DMS53 (cell line): ENCODE data around the gene USP25.

ENCODE experiments used
- DNase-seq: peaks from one replicate; lab custom pipeline; 2025; lab: John Stamatoyannopoulos, UW

USP25 gene

GRCh38 chr21:15761507-15762100, 31.8 kb downstream of the USP25 start:
- DNase-seq = peak; percentile 21

GRCh38 chr21:15763359-15763758, 33.6 kb downstream of the USP25 start:
- DNase-seq = no peak

GRCh38 chr21:15764878-15765277, 35.1 kb downstream of the USP25 start:
- no peak for DNase-seq

- no peak for DNase-seq
Observed at GRCh38 chr21:15766952-15767603, 37.3 kb downstream of the USP25 start.

GRCh38 chr21:15768045-15768601, 38.3 kb downstream of the USP25 start:
- no peak for DNase-seq

GRCh38 chr21:15768853-15769252, 39.1 kb downstream of the USP25 start:
- no peak for DNase-seq

- no peak for DNase-seq
Observed at GRCh38 chr21:15771311-15771710, 41.5 kb downstream of the USP25 start.

- no peak for DNase-seq
Observed at GRCh38 chr21:15772654-15773053, 42.9 kb downstream of the USP25 start.

GRCh38 chr21:15774590-15774989, 44.8 kb downstream of the USP25 start:
- DNase-seq = no peak

- no peak for DNase-seq
Observed at GRCh38 chr21:15775291-15775690, 45.5 kb downstream of the USP25 start.

GRCh38 chr21:15775981-15776380, 46.2 kb downstream of the USP25 start:
- no peak for DNase-seq

GRCh38 chr21:15776818-15777217, 47.0 kb downstream of the USP25 start:
- DNase-seq = no peak

- DNase-seq = no peak
Observed at GRCh38 chr21:15781986-15782385, 52.2 kb downstream of the USP25 start.

GRCh38 chr21:15788847-15789523, 59.2 kb downstream of the USP25 start:
- DNase-seq = no peak

- no peak for DNase-seq
Observed at GRCh38 chr21:15793109-15793508, 63.3 kb downstream of the USP25 start.

GRCh38 chr21:15793550-15794235, 63.9 kb downstream of the USP25 start:
- no peak for DNase-seq

- DNase-seq = no peak
Observed at GRCh38 chr21:15794277-15794912, 64.6 kb downstream of the USP25 start.

- no peak for DNase-seq
Observed at GRCh38 chr21:15795533-15795932, 65.8 kb downstream of the USP25 start.

- no peak for DNase-seq
Observed at GRCh38 chr21:15797577-15798363, 68.0 kb downstream of the USP25 start.

GRCh38 chr21:15801352-15801863, 71.6 kb downstream of the USP25 start:
- DNase-seq = no peak
